ENCODE results near the gene TUBG1.

TUBG1 gene

DNA sequence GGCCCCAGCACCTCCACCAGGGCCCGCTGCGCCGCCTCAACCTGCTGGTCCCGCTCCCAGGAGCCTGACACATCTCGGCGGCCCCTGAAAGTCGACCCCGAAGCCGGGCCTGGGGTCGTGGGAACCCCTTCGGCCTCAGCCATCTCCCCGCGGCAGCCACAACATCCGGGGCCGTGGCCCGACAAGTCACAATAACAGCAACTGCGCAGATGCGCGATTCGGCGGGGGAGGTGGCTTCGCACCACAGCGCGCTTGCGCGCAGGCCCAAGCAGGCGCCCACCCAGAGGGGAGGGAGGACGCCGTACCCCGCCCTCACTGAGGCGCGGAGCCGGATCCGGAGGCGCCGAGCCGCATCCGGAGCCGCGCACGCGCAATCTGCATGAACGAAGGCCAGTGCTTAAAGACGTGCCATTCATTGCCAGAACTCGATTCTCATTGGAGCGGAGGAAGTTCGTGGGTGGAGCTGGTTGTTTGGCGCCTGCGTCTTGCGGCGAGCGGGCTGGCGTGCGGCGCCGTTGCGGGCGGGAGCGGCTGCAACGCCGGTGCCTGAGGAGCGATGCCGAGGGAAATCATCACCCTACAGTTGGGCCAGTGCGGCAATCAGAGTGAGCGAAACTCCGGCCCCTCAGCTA is at the start of gene TUBG1, which contains the start of gene RETREG3:
Gene TUBG1 (plus strand): TSS at position 502 of the 632 bp plus-strand sequence. CDS start 55 bp downstream, at position 557.
Gene RETREG3 (minus strand): TSS at position 193 of the 632 bp plus-strand sequence. CDS start 50 bp downstream, at position 143.
- peak; percentile 99 for DNase-seq

DNA sequence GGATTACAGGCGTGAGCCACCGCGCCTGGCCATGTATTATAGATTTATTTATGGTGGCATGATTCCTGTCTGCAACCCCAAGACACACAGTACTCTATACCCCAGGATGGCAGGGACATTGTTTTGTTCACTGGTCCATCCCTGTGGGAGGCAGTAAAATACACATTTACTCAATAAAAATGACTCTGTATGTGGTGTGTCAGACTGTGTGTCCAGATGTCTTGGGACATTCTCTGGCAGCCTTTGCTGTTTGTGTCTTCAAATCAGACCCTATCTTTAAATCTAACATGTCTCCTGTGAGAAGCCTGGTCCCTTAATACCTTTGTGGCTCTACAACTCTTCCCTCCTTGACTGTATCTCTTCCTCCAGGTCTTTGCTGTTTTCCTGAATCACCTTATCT is 49.2 kb upstream of the TUBG1 start:
- no peak for DNase-seq

DNA sequence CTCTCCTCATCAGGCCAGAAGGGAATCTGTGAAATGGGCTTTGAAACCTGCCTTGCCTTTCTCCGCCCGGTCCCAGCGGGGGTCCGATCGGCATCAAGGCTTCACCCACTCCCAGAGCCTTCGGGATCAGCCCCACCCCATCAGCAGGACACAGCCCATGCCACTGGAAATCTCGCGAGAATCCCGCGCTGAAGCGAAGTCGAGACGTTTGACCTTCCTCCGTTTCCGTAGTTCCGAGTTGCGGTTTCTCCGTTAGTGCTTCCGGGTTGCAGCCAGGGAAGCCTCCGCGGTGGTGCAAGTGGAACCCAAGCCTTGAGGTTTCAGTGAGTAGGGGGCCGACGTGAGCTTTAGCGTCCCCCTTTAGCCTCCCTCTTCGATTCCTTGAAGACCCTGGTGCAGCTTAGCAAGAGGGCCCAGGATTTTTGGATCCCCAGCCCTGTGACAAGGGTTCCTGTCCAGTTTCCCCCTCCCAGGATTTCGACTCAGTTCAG is 47.5 kb upstream of the TUBG1 start, which contains the start of gene COASY:
Gene COASY (plus strand): TSS at position 252 of the 491 bp plus-strand sequence. CDS start 475 bp downstream, outside the sequence.
- peak; percentile 93 to 97 for DNase-seq

DNA sequence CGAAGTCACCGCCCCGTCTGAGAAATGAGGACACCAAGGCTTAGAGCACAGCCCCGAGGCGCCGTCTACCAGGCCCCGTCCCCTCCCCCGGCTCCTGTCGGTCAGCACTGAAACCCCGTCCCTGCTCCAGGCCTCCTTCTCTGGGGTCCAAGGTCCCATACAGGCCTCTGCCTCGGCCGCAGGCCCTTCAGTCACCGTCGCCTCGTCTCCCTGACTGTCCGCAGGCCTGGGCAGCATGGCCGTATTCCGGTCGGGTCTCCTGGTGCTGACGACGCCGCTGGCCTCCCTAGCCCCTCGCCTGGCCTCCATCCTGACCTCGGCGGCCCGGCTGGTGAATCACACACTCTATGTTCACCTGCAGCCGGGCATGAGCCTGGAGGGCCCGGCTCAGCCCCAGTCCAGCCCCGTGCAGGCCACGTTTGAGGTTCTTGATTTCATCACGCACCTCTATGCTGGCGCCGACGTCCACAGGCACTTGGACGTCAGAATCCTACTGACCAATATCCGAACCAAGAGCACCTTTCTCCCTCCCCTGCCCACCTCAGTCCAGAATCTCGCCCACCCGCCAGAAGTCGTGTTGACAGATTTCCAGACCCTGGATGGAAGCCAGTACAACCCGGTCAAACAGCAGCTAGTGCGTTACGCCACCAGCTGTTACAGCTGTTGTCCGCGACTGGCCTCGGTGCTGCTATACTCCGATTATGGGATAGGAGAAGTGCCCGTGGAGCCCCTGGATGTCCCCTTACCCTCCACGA is 46.9 kb upstream of the TUBG1 start:
- DNase-seq, result no peak

DNA sequence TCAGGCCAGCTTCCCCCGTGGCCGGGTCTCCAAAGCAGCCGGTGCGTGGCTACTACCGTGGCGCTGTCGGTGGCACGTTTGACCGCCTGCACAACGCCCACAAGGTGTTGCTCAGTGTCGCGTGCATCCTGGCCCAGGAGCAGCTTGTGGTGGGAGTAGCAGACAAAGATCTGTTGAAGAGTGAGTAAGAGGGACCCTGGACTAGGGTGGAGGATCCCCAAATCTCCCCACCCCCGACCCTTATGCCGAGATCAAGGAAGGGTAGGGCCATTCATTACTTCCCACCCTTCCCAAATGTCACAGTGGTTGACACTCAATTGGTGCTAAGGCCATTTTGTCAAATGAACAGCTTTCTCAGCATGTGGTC is 46.4 kb upstream of the TUBG1 start:
- no peak for DNase-seq

DNA sequence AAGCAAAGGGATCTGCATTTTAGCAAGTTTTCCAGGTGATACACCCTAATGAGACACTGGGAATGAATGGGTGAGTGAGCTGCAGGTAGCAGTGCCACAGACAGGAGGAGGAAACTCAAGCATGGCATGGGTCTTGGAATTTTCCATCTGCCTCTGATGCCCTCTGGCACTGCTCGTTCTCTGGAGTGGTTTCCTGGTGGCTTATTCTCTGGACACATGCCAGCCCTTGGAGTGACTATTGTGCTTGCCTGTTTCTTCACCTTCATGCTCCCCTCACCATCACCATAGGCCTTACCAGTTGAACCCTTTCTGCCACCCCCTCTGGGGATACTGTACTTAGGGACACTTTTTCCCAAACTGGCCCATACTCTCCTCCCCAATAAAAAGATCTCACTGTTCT is 45.9 kb upstream of the TUBG1 start:
- no peak for DNase-seq

DNA sequence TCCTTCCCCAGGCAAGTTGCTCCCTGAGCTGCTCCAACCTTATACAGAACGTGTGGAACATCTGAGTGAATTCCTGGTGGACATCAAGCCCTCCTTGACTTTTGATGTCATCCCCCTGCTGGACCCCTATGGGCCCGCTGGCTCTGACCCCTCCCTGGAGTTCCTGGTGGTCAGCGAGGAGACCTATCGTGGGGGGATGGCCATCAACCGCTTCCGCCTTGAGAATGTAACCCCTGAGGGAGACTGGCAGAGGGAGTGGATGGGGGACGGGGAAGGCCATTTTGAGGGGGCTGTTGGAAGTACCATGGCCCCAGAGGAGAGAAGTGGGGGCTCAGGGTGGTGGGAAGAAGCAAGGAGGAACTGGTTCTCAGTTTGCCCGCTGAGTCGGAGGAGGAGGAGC is 45.5 kb upstream of the TUBG1 start:
- DNase-seq, result no peak

DNA sequence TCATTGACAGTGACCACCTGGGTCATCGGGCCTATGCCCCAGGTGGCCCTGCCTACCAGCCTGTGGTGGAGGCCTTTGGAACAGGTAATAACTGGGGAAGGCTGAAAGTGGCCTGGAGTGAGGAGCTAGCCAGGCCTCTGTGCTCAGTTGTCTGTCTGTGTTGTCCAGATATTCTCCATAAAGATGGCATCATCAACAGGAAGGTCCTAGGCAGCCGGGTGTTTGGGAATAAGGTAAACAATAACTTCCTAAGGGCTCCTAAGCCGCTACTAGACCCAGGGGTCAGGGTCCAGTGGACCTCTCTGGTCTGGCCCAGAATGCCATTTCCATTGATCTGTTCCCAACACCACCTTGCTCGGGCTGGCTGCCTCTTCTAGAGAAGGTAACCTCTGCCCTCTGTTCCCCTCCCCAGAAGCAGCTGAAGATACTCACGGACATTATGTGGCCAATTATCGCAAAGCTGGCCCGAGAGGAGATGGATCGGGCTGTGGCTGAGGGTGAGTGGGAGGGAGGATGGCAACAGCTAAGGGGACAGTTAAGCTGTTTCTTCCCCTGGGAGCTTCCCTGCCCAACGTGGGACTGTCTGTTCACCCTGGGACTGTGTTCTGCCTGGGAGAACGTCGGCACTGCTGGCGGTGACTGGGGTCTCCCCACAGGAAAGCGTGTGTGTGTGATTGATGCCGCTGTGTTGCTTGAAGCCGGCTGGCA is 44.5 kb upstream of the TUBG1 start:
- no peak for DNase-seq

DNA sequence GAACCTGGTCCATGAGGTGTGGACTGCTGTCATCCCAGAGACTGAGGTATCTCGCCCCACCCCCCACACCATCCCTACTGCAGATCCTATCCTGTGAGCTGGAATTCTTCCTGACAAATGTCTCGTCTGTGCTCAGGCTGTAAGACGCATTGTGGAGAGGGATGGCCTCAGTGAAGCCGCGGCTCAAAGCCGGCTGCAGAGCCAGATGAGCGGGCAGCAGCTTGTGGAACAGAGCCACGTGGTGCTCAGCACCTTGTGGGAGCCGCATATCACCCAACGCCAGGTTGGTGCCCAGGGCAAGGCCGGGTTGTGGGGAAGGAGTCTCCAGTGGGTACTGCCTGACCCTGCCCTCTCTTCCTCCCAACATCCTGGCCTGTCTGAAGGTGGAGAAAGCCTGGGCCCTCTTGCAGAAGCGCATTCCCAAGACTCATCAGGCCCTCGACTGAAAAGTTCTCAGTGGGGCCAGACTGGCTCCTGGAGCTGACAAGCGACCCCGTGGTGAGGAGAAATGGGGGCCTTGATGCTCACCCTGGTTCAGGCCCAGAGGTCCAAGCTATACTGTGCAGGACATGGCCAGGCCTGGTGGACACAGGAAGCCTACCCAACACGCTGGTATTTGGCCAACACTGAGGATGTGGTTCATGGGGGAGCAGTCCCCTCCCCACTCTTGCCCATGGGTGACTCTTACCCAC is 43.8 kb upstream of the TUBG1 start:
- no peak for DNase-seq

DNA sequence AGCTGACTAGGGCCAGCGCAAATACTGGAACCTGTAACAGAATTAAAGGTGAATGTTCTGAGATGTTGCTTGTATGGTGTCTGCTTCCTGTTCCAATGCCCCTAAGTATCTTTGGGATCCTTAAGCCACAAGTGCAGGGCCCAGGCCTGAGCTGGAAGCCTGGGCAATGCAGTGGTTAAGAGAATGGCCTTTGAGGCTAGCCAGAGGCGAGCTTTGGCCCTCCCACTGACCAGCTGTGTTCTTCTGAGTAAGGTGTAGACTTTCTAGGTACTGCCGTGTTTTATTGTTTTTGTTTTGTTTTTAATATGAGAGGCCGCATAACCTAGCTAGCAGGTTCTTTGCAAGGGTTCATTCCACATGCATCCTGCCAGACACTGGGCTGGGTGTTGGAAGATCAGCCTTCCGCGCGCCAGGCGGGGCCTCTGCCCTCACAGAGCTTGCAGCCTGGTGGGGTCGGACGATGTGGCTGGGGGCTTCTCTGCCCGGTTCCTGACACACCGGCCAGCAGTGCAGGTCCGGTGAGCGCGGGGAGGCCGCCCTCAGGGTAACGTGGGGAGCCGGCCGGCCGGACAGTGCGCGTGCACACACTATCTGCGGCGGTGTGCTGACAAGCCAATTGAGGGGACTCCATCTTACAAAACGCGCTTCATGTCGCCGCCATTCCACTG is 43.1 kb upstream of the TUBG1 start:
- no peak for DNase-seq

DNA sequence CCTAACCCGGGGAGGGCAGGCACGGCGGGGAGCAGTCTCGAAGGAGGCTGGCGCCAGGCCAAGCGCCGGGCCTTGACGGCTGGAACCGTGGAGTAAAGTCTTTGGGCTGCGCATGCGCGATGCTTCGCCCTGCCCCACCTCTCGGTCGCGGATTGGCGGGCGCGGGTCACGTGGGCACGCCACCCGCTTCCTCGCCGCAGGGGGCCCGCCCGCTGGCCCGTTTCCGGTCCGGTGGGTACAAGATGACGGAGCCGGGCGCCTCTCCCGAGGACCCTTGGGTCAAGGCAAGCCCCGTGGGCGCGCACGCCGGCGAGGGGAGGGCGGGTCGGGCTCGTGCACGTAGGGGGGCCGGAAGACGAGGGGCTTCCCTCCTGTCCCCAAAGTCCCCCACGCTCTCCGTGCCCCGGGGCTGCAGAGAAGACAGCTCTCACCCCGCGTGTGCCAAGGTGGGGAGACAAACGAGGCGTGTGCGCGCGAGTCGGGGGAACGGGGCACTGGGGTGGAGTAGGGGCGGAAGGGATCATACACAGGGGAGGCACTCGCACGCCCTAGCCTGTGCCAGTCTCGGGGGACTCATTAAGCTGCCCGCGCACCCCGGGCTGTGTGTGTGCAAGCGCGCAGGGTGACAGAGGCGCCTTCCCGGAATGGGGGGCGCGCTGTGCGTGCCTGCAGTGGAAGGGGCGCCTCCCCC is 42.5 kb upstream of the TUBG1 start, which contains the start of gene MLX:
Gene MLX (plus strand): TSS at position 218 of the 691 bp plus-strand sequence. CDS start 25 bp downstream, at position 243.
- peak; percentile 91 to 92 for DNase-seq

DNA sequence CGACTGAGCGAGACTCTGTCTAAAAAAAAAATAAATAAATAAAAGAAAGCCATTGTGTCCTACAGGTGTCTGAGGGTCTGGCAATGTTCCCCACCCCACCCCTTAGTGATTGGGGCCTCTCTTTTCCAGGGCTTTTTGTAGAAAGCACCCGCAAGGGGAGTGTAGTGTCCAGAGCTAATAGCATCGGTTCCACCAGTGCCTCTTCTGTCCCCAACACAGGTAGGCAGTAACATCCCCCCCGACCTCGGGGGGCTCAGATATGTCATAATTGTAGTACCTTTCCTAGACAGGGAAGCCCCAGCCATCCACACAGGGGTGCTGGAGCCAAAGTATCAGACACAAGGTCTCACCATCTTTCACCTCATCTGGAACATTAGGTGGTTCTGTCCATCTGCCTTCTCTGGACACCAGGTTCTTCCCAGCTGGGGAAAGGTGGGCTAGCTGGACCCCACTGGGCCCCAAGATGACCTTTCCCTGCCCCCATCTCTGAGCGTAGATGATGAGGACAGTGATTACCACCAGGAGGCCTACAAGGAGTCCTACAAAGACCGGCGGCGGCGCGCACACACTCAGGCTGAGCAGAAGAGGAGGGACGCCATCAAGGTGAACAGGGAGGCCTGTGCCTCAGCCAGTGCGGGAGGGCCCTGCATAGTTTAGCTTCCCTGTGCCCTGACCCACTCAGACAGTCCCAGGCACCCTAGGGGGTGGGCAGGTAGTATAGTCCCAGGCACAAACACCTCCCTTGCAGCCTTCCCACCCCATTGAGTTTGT is 41.0 kb upstream of the TUBG1 start:
- no peak for DNase-seq

DNA sequence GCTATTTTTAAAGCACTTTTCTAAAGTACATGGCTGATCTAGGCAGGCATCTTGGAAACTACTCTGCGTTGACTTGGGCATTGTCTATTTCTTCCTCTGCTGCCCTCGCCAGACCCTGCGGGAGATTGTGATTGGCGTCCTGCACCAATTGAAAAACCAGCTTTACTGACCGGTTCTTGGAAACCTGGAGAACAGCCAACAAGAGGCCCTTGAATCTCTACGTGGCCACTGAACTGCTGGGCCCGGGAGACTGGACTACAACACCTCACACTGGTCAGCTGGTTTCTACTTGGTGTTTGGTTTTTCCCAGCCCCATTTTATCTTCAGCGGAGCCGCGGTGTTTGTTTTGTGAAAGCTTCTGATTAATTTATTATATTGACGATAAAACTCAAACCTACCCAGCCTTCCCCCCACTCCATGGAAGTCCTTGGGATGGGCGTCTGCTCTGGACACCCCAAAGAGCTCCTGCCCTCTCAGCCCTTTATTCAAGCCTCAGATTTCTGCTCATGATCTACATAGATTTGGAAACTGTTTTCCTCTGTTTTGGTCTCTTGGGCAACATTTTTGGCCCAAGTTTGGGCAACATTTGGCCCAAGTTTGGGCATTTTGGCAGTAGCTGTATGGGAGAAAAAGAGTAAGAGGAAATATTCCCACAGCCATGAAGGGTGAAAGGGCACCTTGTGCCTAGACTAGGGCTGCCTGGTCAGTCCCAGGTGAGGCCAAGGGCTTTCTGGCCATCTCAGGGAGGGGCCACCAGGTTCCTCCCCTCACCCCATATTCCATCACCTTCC is 37.9 kb upstream of the TUBG1 start:
- DNase-seq, result no peak

DNA sequence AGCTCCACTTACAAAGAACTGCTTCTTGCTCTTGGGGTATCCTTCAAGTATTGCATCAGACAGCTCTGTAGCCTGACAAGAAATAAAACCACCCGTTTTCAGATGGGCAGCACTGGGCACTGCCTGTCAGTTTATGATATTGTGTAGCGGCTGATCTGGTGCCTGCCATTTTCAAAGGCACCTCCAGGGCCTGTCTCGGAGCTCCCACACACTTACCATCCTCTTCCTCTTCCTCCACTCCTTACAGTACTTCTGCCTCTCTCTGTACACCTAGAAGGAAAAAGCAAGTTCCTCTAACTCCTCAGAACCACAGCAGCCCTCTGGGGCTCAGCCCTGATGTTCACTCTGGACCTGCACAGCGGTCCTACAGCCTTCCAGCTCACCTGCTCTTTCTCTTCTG is 36.4 kb upstream of the TUBG1 start:
- DNase-seq, result no peak

DNA sequence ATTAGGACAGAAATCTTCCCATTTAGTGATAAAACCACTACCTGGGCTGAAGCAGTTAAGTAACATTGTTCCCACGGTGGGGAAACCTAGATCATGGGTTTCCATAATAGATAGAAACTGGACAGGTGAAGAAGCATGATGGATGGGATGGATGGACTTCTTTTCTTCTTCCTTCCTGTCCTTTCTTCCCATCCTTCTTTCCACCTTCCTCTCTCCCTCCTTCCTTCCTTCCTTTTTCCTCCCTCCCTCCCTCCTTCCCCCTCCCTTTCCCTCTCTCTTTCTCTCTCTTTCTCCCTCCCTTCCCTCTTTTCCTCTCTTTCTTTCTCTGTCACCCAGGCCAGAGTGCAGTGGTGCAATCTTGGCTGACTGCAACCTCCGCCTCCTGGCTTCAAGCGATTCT is 35.0 kb upstream of the TUBG1 start:
- no peak for DNase-seq

DNA sequence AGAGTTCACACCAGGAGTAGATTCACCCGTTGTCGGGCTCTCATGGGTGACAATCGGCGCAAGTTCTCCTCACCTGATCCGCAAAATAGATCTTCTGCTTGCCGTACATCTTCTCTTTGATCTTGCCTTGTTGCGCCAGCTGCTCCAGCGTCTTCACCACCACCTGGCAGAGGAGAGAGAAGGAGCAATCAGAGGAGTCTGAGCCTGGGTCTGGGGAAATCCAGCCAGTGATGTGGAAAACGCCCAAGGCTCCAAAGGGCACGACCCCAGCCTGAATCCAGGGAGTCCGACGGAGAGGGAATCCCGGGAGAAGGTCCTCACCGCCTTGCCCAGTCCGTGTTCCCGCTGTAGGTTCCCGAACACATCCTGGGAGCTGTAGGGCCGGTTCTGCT is 32.3 kb upstream of the TUBG1 start:
- peak in 1 of 2 experiments; percentile 36 for DNase-seq

DNA sequence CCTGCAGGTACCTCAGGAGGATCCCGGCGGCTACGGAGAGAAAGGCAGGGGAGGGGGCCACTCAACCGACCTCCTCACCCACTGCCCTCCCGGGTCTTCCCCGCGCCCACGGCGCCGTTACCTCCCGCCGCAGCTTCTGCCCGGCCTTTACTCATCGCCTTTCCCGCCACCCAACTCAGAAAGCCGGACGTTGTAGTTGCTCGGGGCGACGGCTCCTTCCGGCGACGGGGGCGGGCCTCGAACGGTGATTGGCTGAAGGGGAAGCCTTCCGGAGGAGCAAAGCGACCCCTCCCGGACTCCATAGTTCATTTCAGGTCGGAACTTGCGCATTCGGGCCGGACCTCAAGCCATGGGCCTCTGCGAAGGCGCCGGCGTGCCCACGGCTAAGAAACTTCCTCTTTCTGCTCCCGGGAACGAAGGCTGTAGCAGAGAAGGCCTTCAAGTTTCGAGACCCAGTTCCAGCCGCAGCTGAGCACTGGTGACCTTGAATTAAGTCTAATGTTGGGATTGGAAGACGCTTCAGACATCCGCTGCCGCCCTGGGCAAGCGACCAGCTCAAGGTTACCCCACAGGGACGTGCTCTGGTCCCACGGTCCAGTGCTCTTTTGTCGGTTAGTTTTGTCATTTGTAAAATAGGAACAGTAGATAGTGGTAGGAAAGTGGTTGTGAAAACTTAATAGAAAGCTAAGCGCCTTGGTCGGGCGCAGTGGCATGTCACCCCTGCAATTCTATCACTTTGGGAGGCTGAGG is 31.8 kb upstream of the TUBG1 start, which contains the start of gene PSMC3IP:
Gene PSMC3IP (minus strand): TSS at position 198 of the 750 bp plus-strand sequence. CDS start 43 bp downstream, at position 155.
- peak; percentile 96 to 97 for DNase-seq

DNA sequence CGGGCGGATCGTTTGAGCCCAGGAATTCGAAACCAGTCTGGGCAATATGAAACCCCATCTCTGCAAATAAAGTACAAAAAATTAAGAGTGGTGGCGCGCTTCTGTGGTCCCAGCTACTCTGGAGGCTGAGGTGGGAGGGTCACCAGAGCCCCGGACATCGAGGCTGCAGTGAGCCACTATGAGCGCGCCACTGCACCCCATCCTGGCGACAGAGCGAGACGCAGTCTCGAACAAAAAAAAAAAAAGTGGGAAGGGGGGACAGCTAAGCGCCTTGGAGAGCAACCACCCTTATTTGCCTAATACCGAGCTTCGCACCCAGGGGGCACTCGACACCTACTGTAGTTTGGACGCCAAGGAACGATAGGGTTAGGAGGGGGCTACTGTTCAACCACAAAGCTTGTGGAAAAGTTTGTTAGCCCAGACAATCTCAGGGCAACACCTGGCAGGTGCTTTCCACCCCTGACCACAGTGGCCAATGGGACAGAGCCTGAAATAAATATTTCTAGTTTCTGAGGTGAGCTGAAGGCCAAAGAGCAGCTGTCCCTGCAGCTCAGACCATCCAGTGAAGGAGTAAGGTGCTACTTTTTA is 31.1 kb upstream of the TUBG1 start:
- peak; percentile 79 to 86 for DNase-seq
